Left ventricle myocardium superior (tissue), 1 donor: ENCODE data around the gene ALDH1L2. TPM values are rescaled to one million over a fixed set of nuclear protein-coding genes. Genes with fewer than 3 reads are reported as not detected.
"Not testable (repeated sequence)": the region's sequence is repeated elsewhere in the genome, so short reads cannot be mapped to it uniquely, and the experiment has no call there.

Source experiments
- ATAC-seq: fragments of 200-7000 bp; cut with Tn5 transposase; one replicate; pipeline ENCODE4 v1.9.1; 2020; ENCODE audit warnings: mild to moderate bottlenecking, moderate library complexity
- DNase-seq: peaks from one replicate; pipeline ENCODE4 v3.0.0-alpha.2; 2020
- intact Hi-C: fragments of 100-400 bp; cut with micrococcal nuclease; formaldehyde crosslinking; loops from one replicate; pipeline ENCODE4 v1.11.0; 2022
- long read RNA-seq: library from polyadenylated mRNA; unstranded; transcript quantifications from one replicate; pipeline ENCODE4 v2.0.0, GENCODE V29; 2021
- total RNA-seq: library from RNA; stranded (reverse); fragmentation: NEBNext Ultra II Directional; extraction: Animal tissue kit (Norgen Biotek cat#: 25700); gene quantifications from one replicate; pipeline ENCODE4 v1.2.1, GENCODE V29; 2021
- donor health status: DM: no; HTN: yes; CAD: no; lungs with severe emphysema.

The ALDH1L2 gene
- 2.5 TPM for total RNA-seq
- long read RNA-seq: 0 reads

DNA sequence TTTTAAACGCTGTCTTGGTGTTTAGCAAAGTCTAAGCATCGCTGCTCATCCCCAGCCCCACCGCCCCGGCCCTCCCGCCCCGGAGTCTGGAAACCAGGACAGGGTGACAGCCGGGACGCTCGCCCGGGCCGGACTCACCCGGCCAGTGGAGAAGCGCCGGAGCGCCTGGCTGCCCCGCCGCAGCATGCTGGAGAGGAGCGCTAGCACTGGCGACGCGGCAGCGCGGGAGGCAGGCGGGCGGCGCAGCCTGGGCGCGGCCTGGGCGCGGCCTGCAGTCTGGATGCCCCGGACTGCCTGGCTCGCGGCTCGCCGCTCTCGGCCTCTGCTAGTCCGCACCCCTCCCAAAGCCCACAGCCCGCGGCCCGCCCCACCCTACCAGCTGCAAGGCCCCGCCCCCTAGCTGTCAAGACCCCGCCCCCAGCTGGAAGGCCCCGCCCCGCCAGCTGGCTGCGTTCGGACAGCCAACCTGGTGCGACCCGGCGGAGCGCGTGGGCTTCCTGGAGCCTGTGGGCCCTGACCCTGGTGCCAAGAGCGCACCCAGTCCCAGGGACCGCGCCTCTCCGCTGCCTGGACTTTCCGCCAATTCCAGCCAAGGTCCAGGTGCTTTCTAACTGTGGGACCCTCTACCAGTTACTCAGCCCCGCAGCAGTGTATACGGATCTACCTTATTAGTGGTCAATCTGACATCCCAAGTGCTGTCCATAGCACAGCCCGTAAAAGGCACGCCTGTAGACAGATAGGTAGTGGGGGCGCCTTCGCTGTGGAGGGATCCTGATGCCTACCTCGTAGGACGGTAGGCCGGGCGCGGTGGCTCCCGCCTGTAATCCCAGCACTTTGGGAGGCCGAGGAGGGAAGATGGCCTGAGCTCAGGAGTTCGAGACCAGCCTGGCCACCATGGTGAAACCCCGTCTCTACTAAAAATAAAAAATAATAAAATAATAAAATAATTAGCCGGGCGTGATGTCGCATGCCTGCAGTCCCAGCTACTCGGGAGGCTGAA is at the start of gene ALDH1L2:
Gene ALDH1L2 (minus strand): TSS at position 208 of the 1,000 bp plus-strand sequence. CDS start 22 bp downstream, at position 186.
- intact Hi-C loops: no loop called here

GRCh38 chr12:105120551-105120950 is 36.3 kb upstream of the ALDH1L2 start:
- intact Hi-C loops: no loop called here
- DNase-seq (no peak), ATAC-seq (no peak)

More for the DNA sequence above, at the start of gene ALDH1L2:
- ATAC-seq (peak; percentile 98), DNase-seq (peak; percentile 91)

GRCh38 chr12:105116969-105117368 is 32.7 kb upstream of the ALDH1L2 start:
- ATAC-seq (no peak), DNase-seq (no peak)
- intact Hi-C loops: no loop called here

DNA sequence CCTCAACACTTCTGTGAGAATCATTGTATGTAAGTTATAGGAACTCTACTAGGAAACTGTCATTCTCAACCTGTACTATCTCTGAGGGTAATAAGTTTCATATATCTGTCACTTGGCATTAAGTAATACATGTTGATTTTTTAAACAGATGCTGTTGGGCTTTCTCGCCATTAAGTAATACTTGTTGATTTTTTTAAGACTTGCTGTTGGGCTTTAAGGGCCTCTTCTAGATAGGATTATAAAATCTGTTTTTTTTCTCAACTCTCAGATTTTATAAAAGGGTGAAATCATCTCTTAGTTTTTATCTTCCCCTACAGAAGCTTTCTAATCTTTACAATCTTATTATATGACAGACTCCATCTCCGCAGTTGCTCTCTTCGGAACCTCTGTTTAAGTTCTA is 28.8 kb upstream of the ALDH1L2 start:
- ATAC-seq (no peak), DNase-seq (no peak)
- intact Hi-C loops: no loop called here

DNA sequence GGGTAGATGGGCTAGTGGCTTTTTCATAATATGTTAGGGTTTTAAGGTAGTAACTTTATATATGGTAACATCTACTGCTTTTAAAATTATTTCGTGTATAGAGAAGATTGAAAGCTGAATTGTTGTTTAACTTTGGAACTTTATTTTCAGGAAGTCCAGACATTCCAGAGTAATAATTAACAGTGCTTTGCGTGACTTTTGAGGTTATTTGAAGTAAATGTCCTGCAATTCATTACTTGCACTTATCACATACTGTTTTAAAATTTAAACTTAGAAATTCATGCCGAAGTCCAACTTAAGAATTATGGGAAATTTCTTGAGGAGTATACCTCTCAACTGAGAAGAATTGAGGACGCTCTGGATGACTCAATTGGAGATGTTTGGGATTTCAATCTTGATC is 26.6 kb upstream of the ALDH1L2 start:
- DNase-seq (no peak), ATAC-seq (no peak)
- intact Hi-C loops: no loop called here

DNA sequence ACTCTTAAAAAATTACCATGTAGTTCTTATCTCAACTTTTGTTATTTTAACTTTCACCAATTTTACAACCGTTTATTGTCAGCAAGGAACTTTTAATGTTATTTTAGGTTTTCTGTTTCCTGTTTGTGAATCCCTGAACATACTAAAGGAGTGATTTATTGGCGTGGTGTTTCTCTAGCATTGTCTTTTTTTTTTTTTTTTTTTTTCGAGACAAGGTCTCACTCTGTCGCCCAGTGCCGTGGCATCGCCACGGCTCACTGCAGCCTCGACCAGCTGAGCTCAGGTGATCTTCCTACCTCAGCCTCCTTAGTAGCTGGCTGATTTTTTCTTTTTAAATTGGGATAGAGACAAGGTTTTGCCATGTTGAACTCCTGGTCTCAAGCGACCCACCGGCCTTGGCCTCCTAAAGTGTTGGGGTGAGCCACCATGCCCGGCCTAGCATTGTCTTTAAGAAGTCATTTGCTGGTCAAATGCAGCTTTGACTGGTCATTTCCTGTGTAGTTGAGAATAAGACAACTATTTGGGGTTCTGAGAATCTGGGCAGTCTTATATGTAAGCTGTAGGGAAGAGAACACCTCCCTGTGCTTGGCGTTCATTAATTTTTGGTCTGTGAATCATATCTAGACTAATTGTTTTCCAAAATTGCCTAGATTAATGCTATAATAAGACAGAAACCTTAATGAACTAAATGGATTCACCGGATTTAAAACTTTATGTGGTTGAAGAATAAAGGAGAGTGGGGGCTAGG is 25.4 kb upstream of the ALDH1L2 start:
- intact Hi-C loops: no loop called here
- DNase-seq (no peak), ATAC-seq (no peak)

DNA sequence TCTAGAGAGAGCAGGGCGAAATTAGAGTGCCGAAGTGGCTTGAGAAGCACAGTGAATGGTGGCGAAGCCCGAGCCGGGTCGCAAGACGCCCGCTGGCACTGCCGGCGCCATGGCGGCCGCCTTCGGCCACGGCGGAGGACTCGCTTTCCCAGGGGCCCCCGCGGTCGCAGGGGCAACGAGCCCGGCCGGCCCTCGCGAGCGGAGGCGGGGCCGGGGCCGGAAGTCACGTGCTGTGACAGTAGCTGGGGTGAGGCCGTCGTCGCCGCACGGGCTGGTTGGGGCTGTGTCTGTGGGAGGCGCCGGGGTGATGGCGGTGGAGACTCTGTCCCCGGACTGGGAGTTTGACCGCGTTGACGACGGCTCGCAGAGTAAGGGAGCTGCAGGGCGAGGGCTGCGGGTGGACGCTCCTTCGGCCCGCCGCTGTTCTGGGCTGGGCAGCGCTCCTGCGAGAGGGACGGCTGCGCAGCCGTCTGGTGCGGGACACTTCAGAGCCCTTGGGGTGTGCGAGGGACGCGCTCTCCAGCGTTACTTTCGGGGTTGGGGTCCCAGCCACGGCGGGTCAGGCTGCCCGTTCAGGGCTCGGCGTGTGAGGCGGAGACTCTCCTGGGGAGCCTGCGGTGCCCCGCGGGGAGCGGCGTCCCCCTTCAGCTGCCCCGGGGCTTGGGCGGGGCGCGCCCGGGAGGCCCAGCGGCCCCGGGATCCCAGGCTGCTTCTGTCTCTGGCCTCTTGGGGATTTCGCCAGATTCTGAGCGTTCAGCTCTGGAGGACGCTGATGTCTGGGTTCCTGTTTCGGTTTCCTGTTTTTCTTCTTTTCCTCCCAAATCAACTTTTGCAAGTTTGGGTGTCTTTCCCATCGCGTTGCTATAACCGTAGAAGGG is 23.5 kb upstream of the ALDH1L2 start, which contains the start of gene WASHC4:
Gene WASHC4 (plus strand): TSS at position 238 of the 878 bp plus-strand sequence. CDS start 70 bp downstream, at position 308.
- intact Hi-C loops: no loop called here
- ATAC-seq: peak; percentile 99
- DNase-seq: peak; percentile 98

- DNase-seq (no peak), ATAC-seq (peak; percentile 58)
These were observed 22.9 kb upstream of the ALDH1L2 start for GRCh38 chr12:105107171-105107493.

DNA sequence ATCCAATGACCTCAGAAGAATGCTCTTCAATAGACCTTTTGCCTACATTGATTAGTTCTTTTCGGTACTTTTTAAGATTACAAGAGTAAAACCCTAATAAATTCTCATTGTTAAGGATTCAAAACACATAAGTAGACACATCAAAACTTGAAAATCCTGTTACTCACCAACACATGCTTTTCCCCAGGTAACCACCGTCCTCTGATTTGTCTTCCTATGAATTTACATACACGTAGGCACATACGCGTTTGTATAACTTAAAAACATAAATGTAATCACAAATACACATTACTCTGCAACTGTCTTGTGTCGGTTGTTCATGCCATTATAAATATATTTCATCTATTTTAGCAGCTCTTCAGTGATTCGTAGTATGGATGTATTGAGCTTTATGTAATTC is 22.4 kb upstream of the ALDH1L2 start:
- no peak for DNase-seq
- ATAC-seq: no peak
- intact Hi-C loops: no loop called here

More at GRCh38 chr12:105107171-105107493, 22.9 kb upstream of the ALDH1L2 start:
- intact Hi-C loops: no loop called here

DNA sequence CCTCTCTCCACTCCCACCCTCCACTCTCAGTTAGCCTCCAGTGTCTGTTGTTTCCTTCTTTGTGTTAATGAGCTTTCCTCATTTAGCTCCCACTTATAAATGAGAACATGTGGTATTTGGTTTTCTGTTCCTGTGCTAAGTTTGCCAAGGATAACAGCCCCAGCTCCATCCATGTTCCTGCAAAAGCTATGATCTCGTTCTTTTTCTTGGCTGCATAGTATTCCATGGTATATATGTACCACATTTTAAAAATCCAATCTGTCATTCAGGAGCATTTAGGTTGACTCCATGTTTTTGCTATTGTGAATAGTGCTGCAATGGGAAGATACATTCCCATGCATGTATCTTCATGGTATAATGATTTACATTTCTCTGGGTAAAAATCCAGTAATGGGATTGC is 20.5 kb upstream of the ALDH1L2 start:
- intact Hi-C loops: no loop called here
- ATAC-seq (no peak), DNase-seq (no peak)

- intact Hi-C loops: no loop called here
- ATAC-seq (no peak), DNase-seq (no peak)
These were observed 18.4 kb upstream of the ALDH1L2 start for GRCh38 chr12:105102673-105103072.

- intact Hi-C loops: no loop called here
- ATAC-seq (no peak), DNase-seq (no peak)
These were observed 16.7 kb upstream of the ALDH1L2 start for GRCh38 chr12:105100998-105101397.

DNA sequence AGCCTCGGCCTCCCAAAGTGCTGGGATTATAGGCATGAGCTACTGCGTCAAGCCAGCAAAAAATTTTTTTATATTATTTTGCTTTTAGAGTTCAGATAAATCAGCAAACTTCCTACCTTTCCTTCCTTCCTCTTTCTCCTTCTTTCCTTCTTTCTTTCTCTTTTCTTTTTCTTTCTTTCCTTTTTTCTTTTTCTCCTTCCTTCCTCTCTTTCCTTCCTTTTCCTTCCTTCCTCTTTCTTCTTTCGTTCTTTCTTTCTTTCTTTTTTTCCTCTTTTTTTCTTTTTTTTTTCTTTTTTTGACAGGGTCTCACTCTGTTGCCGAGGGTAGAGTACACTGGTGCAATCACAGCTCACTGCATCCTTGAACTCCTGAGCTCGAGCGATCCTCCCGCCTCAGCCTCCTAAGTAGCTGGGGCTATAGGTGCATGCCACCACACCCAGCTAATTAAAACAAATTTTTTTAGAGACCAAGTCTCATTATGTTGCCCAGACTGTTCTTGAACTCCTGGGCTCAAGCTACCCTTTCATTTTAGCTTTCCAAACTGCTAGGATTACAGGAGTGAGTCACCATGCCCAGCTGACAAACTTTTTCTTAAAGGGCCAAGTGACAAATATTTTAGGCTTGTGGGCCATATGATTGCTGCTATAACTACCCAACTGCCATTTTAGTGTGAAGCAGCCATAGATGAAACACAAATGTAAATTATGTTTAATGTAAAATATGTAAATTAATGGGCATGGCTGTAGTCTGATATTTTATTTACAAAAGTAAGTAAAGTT is 16.1 kb upstream of the ALDH1L2 start:
- intact Hi-C loops: no loop called here
- peak; percentile 42 for ATAC-seq

DNA sequence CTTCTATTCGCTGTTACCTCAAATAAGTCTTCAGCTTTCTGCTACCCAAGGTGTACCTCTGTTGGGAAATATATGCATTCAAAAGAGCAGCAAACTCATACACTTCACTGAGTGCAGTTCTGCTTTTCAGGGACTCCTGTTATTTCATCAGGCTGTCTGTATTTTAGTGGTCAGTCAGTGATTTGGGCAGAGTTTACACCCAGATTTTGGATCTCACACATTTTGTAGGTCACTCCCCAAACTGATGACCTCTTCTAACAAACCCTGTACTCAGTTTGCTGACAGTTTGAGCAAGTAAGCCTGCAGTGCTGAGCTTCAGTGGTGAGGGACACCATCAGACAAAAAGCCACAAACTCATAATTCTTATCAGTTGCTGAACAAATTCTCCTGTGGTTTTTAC is 15.1 kb upstream of the ALDH1L2 start:
- ATAC-seq (no peak), DNase-seq (no peak)
- intact Hi-C loops: no loop called here

More for the DNA sequence above, 16.1 kb upstream of the ALDH1L2 start:
- no peak for DNase-seq

DNA sequence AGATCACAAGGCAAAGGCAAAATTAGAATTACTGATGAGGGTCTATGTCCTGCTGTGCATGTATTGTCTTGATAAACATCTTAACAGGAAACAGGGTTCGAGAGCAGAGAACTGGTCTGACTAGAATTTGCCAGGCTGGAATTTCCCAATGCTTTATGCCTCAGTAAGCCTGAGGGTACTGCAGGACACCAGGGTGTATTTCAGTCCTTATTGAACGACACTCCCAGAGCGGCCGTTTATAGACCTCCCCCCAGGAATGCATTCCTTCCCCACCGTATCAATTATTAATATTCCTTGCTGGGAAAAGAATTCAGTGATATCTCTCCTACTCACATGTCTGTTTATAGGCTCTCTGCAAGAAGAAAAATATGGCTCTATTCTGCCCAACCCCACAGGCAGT is 11.1 kb upstream of the ALDH1L2 start:
- ATAC-seq, DNase-seq, intact Hi-C loops: not testable (repeated sequence)

DNA sequence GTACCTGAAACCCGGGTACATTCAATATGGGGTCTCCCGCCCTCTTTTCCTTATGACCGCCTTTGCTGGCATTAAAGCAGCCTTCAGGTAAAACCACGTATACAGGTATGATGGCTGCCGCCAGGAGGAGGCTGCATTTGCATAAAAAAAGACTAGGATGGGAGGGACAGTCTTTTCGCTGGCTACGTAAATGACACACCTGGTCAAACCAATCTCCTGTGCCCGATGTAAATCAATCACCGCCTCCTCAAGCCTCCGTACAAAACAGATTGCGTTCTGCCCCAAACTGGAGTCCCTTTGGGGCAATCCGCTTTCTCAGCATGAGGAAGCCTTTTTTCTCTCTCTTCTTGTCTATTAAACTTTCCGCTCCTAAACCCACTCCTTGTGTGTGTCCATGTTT is 8.1 kb upstream of the ALDH1L2 start:
- ATAC-seq (no peak), DNase-seq (no peak)

DNA sequence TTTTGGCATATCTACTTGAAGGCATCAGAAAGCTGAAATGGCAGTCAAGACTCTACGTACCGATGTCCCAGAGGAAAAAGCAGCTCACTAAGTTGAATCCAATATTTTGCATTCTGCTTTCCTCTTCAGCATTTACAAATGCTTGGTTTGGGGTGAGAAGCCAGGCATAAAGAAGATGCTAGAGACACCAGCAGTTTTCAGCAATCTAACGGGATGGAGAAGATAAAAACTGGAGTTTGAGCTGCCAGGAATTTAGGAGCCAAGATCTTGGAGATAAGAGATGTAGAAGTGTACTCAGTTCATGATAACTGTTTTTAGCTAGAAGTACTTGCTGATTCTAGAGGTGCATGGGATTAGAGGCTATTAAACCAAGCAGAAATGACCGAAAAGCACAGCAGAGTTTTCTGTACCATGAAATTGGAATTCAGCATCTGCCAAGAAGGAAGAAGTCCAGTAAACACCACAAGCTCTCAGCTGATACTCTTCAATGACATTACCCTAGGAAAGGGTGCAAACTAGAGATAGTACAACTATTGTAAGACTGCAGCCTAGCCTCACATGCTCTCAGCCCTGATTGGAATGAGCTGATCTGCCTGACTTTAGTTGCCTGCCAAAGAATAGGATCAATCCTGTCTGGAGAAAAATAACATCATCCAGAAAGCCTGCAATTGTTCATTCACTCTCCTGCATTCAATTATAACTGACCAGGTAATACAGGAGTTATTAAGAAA is 7.4 kb upstream of the ALDH1L2 start:
- no peak for DNase-seq
- intact Hi-C loops: no loop called here
- no peak for ATAC-seq

More for the DNA sequence above, 8.1 kb upstream of the ALDH1L2 start:
- intact Hi-C loops: no loop called here

DNA sequence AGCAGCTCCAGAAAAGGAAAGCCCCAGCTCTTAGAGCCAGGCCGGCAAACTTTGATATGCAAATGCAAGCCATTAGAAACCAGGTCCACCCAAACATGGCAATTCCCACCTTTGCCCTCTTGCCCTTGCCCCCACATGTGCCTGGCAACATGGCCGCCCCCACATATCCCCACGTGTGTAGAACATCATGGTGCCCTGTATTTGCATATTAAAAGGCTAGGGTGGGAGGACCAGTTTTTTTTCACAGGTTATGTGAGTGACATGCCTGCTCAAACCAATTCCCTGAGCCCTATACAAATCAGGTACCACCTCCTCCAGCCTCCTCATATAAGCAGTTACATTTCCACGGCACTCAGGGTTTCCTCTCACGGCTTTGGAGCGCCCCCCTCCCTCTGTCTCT is 6.1 kb upstream of the ALDH1L2 start:
- DNase-seq: no peak
- no peak for ATAC-seq
- intact Hi-C loops: no loop called here
